Ishikawa (cell line): ENCODE results near the gene DGKG.

ENCODE experiments used
- EGR1 ChIP-seq: IDR thresholded peaks from 2 replicates; pipeline ENCODE4 v1.6.1; 2012
- EP300 ChIP-seq: IDR thresholded peaks from 2 replicates; pipeline ENCODE4 v1.6.1; 2012; ENCODE audit warnings: borderline replicate concordance
- ZBTB7A ChIP-seq: IDR thresholded peaks from 2 replicates; pipeline ENCODE4 v1.6.1; 2012; ENCODE audit warnings: low read depth
- TF ChIP-seq, protein P1 (sequence below): IDR thresholded peaks from 2 replicates; pipeline ENCODE4 v1.6.1; 2012
- TF ChIP-seq, protein P2 (sequence below): IDR thresholded peaks from 2 replicates; pipeline ENCODE4 v1.6.1; 2012; ENCODE audit warnings: low read depth, mild to moderate bottlenecking

DNA sequence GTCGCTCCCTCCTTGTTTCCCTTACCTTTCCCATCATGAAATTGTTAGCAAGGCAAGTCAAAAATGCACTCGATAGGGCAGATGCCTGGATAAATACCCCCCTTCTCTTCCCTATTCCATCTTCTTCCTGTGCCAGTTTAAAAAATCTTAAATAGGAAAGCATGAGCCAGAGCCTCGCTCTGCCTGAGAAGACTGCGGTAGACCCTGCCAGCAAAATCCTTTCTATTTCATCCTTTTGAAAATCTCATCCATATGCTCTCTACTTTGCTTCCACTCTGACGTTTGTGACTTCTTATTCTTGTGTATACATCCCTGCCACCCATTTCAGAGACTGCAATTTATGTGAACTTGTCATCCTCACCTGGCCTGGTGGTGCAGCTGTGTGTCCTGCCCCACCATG is 138.6 kb downstream of the DGKG start:
- TF ChIP-seq, protein P1, sequence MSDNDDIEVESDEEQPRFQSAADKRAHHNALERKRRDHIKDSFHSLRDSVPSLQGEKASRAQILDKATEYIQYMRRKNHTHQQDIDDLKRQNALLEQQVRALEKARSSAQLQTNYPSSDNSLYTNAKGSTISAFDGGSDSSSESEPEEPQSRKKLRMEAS = no peak
- no peak for TF ChIP-seq ZBTB7A
- no peak for TF ChIP-seq EP300
- TF ChIP-seq, protein P2, sequence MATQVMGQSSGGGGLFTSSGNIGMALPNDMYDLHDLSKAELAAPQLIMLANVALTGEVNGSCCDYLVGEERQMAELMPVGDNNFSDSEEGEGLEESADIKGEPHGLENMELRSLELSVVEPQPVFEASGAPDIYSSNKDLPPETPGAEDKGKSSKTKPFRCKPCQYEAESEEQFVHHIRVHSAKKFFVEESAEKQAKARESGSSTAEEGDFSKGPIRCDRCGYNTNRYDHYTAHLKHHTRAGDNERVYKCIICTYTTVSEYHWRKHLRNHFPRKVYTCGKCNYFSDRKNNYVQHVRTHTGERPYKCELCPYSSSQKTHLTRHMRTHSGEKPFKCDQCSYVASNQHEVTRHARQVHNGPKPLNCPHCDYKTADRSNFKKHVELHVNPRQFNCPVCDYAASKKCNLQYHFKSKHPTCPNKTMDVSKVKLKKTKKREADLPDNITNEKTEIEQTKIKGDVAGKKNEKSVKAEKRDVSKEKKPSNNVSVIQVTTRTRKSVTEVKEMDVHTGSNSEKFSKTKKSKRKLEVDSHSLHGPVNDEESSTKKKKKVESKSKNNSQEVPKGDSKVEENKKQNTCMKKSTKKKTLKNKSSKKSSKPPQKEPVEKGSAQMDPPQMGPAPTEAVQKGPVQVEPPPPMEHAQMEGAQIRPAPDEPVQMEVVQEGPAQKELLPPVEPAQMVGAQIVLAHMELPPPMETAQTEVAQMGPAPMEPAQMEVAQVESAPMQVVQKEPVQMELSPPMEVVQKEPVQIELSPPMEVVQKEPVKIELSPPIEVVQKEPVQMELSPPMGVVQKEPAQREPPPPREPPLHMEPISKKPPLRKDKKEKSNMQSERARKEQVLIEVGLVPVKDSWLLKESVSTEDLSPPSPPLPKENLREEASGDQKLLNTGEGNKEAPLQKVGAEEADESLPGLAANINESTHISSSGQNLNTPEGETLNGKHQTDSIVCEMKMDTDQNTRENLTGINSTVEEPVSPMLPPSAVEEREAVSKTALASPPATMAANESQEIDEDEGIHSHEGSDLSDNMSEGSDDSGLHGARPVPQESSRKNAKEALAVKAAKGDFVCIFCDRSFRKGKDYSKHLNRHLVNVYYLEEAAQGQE = no peak
- TF ChIP-seq EGR1 = no peak
